ENCODE measurements around the gene FAM210B.
"Not testable (repeated sequence)": the region's sequence is repeated elsewhere in the genome, so short reads cannot be mapped to it uniquely, and the experiment has no call there.

Gene FAM210B, protein sequence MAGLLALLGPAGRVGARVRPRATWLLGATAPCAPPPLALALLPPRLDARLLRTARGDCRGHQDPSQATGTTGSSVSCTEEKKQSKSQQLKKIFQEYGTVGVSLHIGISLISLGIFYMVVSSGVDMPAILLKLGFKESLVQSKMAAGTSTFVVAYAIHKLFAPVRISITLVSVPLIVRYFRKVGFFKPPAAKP

DNA sequence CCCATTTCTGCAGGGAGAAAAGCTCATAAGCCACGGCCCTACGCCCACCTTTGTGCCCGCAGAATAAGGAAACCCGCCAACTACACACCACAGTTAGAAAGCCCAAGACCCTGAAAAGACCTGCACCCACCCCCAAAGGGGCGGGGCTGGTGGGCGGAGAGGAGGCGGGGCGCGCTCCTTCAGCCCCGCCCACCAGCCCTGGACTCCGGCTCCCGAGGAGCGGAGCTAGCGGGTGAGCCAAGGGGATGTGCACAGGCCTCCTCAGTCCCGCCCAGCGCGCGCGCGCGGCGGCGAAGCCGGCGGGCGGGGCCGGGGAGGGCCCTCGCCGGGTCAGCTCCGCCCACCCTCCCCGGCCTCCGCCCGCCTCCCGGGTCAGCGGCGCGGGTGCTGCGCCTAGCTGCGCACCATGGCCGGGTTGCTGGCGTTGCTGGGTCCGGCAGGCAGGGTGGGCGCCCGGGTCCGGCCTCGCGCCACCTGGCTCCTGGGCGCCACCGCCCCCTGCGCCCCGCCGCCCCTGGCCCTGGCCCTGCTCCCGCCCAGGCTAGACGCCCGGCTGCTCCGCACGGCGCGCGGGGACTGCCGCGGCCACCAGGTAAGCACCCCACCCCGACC, at the start of gene FAM210B:
TSS of gene FAM210B (plus strand) at position 375 of the 612 bp plus-strand sequence. CDS start at position 407, 32 bp downstream.
- DNase-seq (ENCODE audit: low read depth), result peak; percentile 87

DNA sequence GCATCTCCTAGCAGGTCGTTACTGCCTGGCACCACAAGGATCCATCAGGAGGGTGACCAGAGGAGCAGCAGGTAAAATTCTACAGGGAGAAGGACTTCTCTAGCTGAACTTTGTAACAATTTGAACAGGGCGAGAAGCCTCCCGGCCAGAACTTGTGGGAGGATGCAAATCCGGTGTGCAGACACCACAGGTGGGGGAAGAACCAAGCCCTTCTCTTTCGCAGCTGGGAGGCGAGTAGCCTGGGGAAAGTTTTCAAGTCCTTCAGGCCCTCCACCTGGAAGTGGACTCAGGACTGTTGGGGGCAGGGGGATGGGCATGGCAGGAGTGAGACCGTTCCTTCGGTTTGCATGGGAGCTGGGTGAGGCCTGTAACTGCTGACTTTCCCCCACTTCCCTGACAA, 42.7 kb upstream of the FAM210B start:
- DNase-seq (ENCODE audit: low read depth), result no peak

DNA sequence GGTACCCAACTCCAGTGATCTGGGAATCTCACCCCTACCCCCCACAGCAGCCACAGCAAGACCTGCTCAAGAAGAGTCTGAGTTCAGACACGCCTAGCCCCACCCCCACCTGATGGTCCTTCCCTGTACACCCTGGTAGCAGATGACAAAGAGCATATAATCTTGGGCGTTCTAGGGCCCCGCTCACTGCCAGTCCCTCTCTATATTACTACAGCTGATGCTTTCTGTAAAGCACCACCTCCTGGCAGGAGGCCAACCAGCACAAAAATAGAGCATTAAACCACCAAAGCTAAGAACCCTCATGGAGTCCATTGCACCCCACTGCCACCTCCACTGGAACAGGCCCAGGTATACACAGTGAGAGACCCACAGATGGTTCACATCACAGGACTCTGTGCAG, 42.3 kb upstream of the FAM210B start:
- no peak for DNase-seq (ENCODE audit: low read depth)

DNA sequence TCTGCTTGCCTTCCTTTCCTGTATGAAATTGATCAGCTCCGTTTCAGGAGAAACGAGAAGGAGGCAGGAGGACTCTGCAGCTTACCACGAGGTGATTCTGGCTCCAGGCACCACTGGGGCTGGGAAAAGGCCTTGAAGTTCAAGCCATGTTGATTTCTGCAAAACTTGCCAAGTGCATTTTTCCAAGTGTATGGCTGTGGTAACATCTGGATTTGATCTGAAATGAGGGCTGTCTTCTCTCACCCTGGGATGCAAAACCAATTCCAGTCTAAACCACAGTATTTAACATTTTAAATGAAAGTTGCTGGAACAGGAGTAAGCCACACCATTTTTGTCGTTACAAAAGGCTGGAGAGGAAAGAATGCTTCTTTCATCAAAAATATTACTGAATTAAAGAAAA, 36.1 kb upstream of the FAM210B start:
- peak; percentile 42 for DNase-seq (ENCODE audit: low read depth)

DNA sequence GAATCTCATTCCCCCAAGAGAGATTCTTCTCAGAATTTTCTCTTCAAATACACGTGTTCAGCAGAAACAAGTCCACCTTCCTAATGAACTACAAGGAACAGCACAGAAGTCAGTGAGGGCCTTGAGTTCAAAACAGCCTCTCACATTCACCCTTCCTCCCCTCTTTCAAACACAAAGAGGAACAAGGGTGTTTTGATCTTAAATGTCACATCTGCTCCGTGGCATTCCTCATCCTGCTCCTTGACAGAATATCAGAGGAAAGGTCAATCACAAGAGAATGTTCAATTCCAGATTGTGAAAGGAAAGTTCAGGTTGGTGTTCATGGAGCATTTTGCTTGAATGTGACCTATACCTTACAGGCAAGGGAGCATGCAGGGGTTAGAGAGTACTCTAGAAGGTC, 35.6 kb upstream of the FAM210B start:
- no peak for DNase-seq (ENCODE audit: low read depth)

DNA sequence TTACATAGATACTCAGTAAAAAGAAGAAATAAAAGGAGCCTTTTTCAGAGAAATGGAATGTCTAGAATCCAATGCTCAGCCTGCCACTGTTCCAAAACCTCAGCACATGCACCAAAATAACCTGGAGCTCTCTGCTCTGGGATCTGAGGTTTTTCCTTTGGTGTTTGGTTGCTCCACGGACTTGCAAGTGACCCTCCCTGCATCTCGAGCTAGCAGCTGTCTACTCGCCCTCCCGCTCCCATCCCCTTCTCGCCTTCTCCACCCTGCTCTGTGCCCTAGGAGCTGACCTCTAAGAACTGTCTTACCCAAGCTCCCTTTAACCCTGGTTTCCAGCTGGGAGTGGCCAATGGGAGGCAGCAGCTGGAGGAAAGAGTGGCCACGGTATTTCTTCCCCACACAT, 35.1 kb upstream of the FAM210B start:
- DNase-seq (ENCODE audit: low read depth), result no peak

DNA sequence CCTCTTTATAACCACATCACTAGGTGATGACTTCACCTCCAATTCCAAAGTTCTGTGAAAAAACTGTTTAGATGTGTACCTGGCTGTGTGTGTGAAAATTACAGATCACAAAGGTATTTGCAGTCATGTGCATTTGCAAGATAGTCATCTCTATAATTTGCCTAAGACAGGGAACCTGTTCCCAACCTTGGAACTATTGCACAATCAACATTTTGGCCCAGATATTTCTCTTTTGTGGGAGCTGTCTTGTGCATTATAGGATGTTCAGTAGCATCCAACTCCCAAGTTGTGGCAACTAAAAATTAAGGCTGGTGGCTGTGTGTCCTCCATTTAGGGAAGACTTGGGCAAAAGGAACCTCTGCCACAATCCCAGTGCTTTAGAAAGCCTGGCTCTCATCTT, 34.0 kb upstream of the FAM210B start:
- DNase-seq (ENCODE audit: low read depth), result no peak

DNA sequence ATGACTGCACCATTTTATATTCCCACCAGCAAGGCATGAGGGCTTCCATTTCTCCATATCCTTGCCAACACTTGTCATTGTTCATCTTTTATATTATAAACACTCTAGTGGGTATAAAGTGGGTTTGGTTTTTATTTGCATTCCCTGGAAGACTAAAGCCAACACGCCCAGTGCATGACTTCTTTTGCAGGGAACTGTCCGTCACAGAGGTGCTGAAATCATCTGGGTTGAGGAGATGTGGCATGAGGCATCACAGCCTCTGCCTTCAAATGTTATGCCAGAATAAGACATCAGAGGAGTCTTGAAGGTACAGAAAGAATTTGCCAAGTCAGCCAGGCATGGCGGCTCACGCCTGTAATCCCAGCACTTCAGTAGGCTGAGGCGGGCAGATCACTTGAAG, 29.9 kb upstream of the FAM210B start:
- DNase-seq (ENCODE audit: low read depth), result no peak

DNA sequence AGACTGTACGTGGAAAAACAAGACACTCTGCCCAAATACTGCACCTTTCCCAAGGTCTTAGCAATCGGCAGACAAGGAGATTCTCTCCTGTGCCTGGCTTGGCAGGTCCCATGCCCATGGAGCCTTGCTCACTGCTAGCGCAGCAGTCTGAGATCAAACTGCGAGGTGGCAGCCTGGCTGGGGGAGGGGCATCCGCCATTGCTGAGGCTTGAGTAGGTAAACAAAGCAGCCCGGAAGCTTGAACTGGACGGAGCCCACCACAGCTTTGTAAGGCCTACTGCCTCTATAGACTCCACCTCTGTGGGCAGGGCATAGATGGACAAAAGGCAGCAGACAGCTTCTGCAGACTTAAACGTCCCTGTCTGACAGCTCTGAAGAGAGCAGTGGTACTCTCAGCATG, 22.1 kb upstream of the FAM210B start:
- not testable (repeated sequence) for DNase-seq (ENCODE audit: low read depth)

DNA sequence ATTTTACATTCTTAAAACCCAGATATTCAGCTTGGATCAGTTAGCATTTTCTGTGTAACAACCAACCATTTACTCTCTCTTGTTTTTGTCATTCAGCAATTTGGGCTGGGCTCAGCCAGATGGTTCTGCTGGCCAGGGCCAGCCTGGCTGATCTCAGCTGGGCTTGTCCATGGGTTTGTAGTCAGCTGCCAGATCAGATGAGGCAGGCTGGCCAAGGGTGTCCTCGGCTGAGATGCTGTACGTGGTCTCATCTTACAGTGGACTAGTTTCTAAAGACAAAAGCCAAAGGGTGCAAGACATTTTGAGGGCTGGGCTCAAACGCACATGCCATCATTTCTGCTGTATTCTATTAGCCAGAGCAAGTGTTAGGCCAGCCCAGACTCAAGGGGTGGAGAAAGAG, 16.0 kb upstream of the FAM210B start:
- no peak for DNase-seq (ENCODE audit: low read depth)

DNA sequence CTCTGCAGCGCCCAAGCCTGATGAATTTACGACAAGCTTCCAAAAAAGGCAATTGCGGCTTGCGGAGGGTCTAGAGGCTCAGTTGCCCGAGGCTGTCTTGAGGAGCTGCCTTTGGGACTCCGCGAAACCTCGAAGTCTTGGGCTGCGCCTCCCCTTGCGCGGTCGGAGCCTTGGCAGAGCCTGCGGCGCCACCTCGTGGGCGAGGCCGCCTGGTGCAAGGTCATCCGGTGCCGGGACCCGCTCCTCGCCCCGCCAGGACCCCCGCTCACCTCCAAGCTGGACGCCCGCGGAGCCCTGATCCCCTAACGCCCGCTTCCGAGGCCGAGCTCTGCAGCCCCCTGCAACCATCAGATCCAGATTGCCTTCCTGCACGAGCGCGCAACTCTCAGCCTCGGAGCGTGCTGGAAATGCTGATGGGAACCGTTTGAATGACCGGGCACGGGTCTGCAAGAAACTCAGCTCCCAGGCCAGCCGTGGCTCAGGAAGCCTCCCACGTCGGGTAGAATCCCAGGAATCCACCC, 14.9 kb upstream of the FAM210B start:
- peak; percentile 26 for DNase-seq (ENCODE audit: low read depth)

DNA sequence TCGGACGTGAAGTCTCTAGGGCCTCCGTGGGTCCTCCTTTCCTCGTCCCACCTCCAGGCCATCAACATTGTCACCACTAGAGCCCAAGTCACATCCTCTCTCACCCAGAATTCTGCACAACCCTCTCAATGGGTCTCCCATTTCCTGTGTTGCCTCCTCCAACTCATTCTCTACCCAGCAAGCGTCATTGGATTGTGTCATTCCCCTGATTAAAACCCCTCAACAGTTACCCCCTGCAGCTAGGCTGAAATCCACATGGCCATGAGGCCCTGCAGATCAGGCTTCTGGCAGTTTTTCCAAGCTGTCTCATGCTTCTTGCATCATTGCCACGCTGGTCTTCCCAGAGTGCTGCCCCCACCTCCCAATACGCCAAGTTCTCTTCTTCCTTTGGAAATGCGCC, 12.9 kb upstream of the FAM210B start:
- DNase-seq (ENCODE audit: low read depth), result no peak

DNA sequence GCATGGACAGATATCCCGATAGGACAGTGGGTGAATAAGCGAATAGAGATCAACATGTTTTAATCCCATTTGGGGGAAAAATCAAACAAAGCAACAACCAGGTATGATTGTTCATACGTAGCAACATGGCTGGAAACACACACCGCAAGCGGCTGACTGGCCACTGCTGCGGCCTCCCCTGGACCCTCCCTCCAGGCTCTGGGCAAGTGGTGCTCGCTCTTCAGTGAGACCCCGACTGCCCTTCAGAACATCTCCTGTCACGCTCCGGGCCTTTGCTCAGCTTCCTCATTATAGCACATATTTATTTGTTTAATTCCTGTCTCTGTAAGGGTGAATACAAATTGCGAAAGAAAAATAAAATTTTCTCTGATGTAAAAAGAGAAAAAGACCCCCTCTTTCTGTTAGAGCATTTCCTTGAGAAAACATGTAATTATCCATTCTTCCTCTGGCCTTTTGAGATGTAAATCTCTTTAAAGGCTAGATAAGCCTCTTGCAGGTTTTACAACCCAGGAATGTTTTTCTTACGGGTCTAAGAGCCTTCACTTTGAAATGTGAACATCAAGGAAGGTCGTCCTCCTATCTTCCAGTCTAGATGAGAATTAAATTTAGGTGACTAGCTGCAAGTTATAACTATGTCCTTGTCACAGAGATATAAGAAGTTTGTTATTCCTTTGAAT, 11.0 kb upstream of the FAM210B start:
- DNase-seq (ENCODE audit: low read depth), result no peak

DNA sequence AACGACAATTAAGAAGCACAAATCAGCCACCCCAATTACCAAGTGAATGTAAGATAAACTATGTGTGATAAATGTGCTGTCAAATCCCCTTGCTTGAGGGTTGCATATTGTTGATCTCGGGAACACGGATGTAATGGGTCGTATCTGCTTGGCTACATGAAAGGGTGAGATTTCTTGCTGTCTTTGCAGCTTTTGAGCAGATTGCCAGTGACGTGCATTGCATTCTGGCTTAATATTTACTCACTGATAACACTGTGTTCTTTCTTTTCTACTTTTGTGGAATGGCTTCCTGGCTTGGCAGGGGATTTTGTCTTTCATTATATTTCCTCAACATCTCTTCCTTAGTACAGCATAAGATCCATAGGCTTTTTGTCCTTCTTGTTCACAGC, 10.5 kb upstream of the FAM210B start:
- DNase-seq (ENCODE audit: low read depth), result no peak

DNA sequence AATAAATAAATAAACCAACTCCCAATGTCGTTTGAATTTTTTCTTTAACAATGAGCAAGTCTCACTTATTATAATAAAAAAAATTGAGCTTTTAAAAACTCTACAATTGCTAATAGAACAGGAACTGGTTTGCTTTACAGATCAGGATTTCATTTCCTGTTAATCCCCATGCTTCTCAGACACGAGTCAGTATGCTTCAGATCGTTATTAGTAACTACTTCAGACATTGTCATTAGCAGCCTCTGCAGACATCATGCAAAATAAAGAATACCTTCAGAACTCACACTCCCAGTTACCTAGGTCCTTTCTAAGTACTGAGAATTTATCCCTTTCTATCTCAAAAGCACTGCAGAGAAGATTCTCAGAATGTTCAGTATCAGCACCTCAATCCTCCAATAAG, 10.0 kb upstream of the FAM210B start:
- DNase-seq (ENCODE audit: low read depth), result no peak

DNA sequence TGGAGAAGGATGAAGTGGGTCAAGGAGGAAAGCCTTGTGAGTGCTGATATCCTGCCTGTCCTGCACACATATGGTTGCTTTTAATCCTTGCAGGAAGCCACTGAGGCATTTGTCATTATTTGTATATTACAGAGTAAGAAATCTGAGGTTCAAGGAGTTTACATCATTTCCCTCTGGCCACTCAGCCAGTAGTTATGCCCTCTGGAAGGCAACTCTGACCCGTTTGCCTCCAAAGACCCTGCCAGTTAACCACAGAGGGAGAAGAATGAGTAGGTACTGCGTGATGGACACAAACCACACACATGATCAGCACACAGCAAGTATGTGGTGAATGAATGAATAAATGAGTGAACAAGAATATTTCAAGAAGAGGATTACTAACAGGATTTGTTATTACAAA, 7.9 kb upstream of the FAM210B start:
- DNase-seq (ENCODE audit: low read depth), result no peak

DNA sequence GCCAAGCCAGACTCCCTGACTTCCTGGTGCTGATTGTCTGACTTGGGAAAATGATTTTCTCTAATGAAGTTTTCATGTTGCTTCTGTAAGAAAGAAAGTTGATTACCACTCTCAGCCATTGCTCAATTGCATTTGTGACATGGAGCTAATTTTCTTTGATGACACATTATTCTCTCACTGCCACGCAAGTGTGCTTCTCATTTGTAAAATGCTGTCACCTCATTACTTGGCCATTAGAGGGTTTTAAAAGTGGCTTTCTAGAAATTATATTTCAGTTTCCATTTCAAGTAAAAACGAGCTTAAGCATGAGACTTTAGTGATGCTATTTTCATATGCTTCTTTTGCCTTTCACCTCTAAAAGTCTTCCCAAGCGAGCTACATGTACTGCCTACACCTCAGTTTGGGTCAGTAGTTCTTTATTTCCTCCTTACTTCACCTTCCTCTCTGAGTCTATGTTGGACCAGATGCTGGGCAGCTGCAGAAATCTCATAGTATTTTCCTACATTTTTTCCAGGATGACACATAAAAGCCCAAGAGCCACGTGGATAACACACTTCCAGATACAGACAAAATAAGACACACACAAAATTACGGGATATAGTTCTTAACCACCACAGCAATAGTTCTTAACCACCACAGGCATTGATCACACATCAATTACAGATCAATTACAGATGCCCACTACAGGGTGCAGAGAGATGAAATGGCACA, 6.3 kb upstream of the FAM210B start:
- DNase-seq (ENCODE audit: low read depth), result no peak

DNA sequence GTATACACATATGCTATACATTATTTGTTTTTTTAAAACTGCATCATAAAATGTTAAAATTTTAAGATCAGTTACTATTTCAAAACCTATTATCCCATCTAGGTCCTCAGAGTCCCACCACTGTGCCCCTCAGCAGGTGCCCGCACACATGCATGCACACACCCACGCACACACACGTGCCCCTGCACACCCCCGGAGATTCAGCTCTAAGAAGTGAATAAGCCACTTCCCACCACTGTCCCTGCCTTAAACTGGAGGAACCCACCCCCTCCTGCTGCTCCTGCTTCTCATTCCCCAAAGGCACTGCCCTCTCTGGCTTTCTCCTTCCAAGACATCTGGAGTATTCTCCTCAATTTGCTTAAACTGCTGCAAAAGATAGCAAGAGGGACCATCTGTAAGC, 5.4 kb upstream of the FAM210B start:
- no peak for DNase-seq (ENCODE audit: low read depth)

DNA sequence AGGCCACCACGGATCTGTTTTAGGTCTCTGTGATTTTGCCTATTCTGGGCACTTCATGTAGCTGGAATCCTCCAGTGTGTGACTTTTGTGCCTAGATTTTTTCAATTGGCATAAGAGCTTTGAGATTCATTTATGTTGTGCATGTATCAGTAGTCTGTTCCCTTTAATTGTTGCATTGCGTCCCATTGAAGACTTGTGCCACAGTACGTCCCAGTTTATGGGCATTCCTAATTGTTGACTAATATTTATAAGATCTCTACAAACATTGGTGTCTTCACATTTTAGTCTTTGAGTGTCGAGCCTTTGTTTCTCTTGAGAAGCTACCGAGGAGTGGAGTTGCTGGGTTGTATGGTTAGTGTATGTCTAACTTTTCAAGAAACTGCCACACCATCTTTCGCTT, 704 bp upstream of the FAM210B start:
- DNase-seq (ENCODE audit: low read depth), result peak; percentile 6

DNA sequence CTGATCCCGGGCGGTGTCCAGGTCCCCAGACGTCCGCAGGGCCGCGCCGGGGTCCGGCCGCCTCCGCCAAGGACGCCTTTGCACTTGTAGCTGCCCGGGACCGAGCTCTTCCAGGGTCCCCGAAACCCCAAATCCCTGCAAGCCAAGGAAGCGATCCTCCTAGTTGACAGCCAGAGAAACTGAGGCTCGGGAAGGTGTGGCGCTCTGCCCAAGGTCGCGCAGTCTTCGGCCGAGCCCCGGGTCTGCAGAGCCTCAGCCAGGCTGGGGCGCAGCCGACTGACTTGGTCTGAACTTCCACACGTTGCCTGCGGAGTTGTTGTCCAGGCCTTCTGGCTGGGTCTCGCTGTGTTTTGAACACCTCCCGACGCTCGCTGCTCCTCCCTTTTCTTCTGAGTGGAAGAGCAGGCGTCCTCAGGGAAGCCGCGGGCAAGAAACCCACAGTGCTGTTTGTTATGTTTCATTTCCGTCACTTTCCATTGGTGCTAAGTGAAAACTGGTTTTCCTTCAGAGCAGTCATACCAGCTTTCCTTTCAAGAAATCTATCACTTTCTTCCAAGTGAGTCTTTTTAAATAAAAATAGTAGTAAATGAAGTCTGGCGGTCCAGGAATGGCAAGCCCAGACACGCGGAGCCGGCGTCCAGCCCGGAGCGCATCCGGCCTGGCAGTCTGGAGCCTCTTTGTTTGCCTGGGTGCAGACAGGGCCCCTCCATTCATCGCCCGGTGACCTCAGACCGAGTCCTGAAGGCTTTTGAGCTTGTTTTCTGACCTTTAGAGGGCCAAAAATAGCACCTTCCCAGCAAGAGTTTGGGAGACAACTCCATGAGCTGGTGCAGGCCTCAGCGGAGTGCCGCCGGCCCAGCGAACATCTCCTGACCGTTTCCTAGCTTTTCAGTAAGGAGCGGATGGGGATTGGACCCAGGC, 698 bp downstream of the FAM210B start:
- peak; percentile 65 for DNase-seq (ENCODE audit: low read depth)

DNA sequence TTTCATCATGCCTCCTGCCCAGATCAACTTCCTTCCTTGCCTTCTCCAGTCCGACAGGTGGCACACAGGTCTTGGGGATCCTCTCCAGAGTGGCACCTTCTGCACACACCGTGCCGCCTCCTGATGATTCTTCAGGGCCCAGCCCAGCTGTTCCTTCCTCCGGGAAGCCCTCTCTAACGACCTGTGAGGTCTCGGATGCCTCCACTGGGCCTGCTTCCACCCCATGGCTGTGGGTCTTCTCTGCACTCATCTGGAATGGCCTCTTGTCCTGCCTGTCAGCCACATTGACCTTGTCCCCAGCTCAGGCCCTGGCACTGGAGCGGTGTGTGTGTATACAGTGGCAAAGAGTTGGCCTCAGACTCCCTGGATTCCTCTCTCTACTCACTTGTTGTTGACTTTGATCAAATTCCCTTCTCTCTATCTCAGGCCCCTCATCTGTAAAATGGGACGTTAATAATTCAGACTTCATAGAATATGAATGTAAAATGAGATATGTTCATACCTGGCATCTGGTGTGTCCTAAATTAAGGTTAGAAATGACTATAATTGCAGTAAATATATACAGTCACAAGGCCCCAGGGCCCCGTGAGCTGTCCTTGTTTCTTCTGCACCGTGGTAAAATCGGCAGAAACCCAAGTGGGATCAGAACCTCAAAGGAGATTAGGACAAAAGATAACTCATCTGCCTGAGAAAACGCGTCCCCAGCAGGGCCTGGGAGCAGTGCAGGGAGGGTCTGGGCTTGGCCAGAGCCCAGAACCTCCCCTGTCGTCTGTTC, 1.5 kb downstream of the FAM210B start:
- no peak for DNase-seq (ENCODE audit: low read depth)
